CD4-positive, alpha-beta T cell treated with Interleukin-4 for 4 hours (primary cell): ENCODE results near the gene ESPNL.
"Not testable (repeated sequence)": the region's sequence is repeated elsewhere in the genome, so short reads cannot be mapped to it uniquely, and the experiment has no call there.

Experiments used
- DNase-seq: peaks from one replicate; pipeline ENCODE4 v3.0.0-alpha.2; 2020

Gene ESPNL, protein sequence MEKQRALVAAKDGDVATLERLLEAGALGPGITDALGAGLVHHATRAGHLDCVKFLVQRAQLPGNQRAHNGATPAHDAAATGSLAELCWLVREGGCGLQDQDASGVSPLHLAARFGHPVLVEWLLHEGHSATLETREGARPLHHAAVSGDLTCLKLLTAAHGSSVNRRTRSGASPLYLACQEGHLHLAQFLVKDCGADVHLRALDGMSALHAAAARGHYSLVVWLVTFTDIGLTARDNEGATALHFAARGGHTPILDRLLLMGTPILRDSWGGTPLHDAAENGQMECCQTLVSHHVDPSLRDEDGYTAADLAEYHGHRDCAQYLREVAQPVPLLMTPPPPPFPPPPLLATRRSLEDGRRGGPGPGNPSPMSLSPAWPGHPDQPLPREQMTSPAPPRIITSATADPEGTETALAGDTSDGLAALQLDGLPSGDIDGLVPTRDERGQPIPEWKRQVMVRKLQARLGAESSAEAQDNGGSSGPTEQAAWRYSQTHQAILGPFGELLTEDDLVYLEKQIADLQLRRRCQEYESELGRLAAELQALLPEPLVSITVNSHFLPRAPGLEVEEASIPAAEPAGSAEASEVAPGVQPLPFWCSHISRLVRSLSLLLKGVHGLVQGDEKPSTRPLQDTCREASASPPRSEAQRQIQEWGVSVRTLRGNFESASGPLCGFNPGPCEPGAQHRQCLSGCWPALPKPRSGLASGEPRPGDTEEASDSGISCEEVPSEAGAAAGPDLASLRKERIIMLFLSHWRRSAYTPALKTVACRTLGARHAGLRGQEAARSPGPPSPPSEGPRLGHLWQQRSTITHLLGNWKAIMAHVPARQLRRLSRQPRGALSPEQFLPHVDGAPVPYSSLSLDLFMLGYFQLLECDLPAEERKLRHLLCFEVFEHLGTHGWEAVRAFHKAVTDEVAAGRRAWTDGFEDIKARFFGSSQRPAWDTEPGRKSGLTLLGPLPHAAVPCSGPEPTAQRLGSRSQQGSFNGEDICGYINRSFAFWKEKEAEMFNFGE

DNA sequence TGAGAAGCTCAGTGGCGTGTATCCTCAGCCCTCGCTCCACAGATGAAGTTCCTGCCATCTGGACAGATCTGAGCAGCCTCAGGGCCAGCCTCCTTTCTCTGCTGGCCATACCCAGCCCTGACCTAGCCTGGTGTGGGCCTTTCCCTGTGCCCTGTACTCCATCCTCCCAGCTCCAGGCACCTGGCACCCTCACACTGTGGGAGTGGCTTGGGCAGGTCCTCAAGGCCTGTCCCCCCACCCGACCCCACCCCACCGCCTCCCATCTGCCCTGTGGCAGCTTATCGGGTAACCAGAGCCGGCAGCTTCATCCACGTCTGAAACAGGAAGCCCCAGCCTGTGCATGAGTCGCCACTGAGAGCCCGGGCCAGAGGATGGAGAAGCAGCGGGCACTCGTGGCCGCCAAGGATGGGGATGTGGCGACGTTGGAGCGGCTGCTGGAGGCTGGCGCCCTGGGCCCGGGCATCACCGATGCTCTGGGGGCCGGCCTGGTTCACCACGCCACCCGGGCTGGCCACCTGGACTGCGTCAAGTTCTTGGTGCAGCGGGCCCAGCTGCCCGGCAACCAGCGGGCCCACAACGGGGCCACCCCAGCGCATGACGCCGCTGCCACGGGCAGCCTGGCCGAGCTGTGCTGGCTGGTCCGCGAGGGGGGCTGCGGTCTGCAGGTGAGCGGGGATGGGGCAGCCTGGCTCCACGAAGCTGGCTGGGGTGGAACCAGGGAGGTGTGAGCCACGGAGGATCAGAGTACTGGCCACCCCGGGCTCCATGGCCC lies at the start of gene ESPNL:
Gene ESPNL (plus strand): TSS at position 292 of the 772 bp plus-strand sequence. CDS start 80 bp downstream, at position 372.
- DNase-seq = no peak

DNA sequence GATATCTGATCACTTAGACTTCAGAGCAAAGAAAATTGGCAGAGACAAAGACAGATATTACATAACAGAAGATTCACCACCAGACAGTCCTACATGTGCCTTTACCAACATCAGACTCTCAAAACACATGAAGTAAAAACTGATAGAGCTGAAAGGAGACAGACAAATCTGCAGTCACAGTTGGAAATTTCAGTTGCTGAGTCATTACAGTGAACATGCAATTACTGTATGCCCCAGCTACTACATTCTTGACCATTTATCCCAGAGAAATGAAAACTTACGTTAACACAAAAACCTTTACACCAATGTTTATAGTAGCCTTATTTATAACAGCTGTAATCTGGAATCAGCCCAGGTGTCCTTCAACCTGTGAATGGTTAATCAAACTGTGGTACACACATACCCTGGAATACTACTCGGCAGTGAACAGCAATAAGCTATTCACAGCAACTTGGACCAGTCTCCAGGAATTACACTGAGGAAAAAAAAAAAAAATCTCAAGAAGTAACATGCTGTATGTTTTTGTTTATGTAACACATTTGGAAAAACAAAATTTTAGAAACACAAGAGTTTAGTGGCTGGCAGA lies 46.9 kb upstream of the ESPNL start:
- no peak for DNase-seq

DNA sequence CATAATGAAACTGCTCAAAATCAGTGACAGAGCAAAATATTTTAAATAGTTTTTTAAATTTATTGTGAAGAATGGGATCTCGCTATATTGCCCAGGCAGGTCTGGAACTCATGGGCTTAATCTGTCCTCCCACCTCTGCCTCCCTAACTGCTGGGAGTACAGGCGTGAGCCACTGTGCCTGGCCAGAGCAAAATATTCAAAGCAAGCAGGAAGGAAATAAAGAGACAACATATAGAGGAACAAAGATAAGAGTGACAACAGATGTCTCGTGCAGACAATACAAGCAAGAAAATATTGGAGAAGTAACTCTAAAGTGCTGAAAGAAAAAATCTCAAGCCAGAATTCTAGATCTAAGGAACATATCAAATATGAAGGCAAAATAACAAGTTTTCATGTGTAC lies 44.3 kb upstream of the ESPNL start:
- no peak for DNase-seq

DNA sequence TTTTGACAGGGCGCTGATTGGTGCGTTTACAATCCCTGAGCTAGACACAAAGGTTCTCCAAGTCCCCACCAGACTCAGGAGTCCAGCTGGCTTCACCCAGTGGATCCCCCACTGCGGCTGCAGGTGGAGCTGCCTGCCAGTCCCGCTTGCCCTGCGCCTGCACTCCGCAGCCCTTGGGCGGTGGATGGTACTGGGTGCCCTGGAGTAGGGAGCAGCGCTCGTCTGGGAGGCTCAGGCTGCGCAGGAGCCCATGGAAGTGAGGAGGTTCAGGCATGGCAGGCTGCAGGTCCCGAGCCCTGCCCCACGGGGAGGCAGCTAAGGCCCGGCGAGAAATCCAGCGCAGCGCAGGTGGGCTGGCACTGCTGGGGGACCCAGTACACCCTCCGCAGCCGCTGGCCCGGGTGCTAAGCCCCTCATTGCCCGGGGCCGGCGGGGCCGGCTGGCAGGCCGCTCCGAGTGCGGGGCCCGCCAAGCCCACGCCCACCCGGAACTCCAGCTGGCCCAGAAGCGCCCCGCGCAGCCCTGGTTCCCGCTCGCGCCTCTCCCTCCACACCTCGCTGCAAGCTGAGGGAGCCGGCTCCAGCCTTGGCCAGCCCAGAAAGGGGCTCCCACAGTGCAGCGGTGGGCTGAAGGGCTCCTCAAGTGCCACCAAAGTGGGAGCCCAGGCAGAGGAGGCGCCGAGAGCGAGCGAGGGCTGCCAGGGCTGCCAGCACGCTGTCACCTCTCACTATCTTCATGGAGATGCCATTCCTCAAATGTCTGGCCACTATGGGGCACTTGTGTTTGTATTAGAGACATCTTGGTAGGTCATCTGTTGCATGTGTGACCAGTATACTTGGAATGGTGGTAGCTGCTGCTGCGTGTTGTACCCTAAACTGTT lies 42.2 kb upstream of the ESPNL start:
- DNase-seq = not testable (repeated sequence)

DNA sequence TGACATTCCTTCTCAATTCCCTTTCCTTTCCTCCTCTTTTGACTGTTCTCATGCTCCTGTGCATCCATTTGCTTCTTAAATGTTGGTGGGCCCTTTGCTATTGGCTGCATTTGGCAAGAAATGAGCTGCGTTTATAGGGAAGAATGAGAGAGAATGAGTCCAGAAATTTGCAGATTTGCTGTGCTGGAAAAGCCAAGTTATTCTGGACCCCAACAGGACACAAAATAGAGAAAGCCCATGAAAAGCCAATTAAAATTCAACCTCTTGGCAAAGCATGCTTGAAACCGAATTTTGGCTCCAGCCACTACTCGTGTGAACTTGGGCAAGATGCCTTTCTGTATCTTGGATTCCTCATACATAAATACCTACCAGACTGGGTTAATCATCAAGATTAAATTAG lies 40.6 kb upstream of the ESPNL start:
- no peak for DNase-seq

DNA sequence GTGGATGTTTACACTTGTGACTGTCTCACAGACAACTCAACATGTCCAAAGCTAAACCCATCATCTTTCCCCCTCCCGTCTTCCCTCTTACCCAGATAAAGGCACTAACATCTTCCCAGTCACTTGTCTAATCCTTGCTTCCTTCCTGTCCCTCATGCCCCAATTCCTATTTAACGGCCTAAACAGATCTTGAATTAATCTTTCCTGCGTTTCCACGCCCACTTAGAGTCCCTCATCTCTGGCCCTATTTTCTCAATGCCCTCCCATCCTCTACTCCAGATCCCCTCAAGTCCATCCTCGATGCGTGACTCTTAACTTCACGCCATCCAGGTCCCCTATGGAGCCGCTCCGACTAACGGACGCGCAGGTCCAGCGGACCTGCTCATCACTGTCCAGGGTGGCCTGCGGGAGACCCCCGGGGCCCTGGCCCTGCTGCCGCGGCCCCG lies 40.0 kb upstream of the ESPNL start:
- DNase-seq = no peak

DNA sequence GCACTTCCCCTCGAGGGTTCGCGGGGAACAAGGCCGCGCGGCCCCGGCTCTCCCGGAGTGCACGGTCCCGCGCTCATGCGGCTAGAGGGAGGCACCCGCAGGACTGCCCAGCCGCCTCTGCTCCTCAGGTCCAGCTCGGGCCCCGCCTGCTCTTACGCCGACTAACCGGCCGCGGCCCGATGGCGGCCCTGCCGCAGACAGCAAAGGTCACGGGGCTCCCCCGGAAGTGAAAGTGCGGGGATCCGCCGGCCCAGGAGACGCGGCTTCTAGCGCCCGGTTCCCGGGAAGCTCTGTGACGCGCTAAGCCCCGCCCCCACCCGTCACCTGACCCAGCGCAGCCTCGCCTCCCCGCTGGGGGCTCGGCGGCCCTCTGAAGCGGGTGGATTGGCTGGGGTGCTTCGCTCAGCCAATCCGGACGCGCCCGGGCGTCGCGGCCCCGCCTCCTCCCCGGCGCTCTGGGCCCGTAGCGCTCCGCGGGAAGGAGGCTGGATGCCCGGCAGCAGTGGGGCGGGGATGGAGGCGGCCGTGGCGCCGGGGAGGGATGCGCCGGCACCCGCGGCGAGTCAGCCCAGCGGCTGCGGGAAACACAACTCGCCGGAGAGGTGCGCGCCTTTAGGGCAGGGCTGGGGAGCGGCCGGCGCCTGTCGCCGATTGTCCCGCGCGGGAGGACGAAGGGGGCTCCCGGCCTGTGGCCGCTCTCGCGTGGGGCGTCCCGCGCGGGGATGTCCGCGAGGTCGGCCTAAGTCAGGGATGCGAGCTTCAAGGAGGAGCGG lies 39.4 kb upstream of the ESPNL start, which contains the start of gene SCLY:
Gene SCLY (plus strand): TSS at position 460 of the 773 bp plus-strand sequence. CDS start 54 bp downstream, at position 514.
- peak; percentile 97 for DNase-seq

DNA sequence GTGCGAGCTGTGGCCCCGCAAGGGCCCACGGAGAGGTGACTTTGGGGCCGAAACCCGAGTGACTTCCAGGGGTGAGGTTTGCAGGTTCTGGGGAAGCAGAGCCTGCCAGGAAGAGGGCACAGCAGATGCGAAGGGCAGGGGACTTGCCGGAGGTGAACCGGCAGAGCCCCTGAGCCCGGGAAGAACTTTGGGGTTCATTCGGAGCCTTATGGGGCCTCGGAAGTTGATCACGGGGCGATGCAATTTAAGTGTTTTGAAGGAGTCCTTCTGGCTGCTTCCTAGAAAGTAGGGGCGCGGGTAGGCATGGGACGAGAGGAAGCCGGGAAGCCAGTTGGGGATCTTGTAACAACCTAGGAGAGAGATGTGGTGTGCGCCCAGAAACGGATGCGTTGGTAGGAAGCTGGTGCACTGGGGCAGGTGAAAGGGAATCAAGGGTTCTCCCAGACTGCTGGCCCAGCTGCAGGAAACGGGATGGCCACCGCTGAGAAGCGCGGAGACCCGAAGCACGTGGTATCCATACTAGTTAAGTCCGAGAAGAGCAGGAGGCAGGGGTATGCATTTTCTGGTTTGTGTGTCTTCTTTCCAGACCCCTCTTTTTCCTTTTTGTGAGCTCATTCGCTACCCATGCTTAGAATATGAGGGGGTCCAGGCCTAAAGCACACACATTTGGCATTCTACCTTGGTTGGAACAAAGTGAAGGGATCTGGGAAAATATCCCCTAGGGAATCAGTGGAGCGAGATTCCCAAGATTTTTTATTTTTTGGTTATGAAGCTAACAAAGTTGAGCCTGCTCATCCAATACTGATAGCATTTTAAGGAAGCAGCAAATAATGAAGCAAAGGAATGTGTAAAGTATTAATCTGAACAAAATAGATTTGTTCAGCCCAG lies 38.6 kb upstream of the ESPNL start:
- peak; percentile 25 for DNase-seq

DNA sequence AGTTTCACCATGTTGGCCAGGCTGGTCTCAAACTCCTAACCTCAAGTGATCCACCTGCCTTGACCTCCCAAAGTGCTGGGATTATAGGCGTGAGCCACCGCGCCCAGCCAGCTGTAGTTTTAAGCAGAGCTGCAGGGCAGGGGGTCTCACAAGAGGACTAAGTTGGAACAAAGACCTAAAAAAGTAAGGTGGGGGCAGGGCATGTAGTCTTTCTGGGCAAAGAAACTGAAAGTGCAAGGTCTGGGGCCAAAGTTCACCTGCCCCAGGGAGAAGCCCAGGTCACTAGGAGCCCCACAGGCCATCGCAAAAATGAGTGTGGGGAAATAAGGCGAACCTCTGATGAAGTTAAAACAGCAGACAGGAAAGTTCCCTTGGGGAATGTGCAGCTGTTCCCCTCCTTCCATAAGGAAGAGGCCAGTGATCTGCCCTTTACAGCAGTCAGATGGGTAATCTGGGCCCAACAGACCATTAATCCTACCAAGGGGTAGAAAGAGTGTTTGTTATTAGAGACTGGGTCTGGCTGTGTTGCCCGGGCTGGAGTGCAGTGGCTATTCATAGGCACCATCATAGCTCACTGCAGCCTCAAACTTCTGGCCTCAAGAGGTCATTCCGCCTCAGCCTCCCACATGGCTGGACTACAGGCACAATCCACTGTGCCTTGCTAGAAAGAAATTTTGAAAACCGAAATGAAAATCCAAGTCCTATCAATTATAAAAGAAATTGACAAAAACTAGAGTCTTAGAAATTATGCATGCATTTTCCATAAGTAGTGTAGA lies 36.5 kb upstream of the ESPNL start:
- DNase-seq = no peak

DNA sequence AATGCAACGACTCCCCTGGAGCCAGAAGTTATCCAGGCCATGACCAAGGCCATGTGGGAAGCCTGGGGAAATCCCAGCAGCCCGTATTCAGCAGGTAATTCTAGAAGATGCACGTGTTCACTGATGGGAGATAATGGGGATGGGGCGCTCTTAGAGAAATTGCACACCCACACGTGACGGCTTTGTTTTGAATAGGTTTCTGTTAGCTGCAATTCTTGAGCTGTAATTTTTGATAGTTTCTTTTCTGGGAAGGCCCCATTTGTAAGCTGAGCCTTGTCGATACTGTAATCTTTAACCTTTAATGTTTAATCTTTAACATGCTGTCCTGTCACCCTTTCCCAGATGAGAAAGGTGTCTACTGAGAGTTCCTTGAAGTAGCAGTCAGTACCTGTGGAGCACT lies 35.8 kb upstream of the ESPNL start:
- no peak for DNase-seq

DNA sequence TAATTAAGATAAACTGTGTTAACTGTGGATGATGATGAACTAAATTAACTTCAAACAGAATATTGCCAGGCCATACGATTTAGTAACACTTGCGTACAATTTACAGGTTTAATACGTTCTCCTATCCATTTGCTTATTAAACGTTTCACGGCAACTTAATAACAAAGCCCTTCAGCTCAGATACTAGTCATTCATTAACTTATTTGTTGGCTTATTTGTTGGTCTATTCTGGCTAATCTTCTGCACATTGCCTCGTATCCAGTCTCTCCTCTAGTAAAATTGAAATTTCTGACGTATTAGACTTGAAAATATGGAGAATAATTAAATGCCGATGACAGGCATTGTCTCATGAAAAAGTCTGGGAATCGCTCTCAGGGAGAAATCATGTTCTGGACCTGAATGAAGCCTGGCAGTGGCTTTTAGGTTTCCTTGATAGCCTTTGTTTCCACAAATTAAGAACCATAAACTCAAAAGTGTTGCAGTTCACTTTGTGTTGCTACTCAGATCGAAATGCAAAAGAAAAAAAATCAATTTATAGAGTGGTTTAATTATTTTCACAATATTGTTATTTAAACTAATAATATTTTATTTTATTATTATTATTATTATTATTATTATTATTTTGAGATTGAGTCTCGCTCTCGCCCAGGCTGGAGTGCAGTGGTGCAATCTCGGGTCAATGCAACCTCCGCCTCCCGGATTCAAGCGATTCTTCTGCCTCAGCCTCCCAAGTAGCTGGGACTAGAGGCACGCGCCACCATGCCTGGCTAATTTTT lies 34.9 kb upstream of the ESPNL start:
- no peak for DNase-seq

DNA sequence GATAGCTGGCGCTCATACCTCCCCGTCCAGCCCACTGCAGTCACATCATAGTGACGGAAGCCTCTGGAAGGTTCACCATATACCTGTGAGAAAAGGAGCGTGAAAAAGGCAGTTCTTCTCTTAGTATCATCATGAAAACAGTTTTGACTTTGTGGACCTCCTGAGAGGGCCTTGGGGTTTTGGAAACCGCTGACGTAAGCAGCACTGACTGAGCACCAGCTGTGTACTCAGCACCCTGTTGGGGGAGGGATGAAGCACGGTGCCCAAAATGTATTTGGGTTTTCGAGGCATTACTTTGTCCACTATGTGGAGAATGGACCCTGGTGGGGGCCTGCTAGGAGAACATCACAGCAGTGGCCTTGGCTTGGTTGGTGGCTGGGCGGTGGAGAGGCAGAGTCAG lies 33.9 kb upstream of the ESPNL start:
- DNase-seq = no peak

DNA sequence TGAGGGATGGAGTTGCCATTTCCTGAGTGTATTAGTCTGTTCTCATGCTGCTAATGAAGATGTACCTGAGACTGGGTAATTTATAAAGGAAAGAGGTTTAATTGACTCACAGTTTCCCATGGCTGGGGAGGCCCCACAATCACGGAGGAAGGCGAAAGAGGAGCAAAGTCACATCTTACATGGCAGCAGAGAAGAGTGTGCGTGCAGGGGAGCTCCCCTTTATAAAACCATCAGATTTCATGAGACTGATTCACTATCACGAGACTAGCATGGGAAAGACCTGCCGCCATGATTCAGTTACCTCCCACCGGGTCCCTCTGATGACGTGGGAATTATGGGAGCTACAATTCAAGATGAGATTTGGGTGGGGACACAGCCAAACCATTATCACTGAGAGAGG lies 33.4 kb upstream of the ESPNL start:
- not testable (repeated sequence) for DNase-seq

DNA sequence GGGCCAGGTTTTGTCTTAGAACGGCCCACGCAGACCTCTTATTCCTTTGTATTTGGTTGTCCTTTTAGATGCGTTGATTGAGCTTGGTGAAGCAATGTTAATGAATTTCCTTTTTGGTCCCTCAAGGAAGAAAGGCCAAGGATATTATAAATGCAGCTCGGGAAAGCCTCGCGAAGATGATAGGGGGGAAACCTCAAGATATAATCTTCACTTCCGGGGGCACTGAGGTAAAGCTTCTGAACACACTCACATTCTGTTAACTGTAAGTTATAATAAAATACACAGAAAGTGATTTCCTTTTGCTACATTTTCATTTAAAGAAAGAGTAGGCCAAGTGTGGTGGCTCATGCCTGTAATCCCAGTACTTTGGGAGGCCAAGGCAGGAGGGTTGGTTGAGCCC lies 32.2 kb upstream of the ESPNL start:
- DNase-seq = no peak

DNA sequence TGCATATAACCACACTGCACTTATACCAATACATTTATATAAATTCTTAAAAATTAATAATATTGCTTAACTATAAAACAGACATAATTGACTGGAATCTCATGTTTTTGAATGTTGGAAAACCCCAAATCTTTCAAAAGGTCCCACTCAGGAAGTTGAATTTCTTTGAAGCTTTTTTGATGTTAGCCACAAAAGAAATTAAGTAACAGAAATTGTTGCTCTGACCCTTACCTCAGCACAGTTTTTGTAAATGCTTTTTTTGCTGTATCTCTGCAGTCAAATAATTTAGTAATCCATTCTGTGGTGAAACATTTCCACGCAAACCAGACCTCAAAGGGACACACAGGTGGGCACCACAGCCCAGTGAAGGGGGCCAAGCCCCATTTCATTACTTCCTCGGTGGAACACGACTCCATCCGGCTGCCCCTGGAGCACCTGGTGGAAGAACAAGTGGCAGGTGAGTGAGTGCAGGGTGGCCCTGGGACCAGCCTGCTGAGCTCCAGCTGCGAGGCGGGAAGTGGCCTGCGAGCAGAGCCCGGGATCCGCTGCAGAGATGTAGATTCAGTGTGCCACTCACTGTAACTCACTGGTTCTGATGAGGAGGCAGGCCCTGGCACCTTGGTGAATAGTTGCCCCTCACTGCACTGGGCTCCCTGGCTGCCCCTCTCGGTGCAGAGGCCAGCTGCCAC lies 31.0 kb upstream of the ESPNL start:
- DNase-seq = peak; percentile 43

DNA sequence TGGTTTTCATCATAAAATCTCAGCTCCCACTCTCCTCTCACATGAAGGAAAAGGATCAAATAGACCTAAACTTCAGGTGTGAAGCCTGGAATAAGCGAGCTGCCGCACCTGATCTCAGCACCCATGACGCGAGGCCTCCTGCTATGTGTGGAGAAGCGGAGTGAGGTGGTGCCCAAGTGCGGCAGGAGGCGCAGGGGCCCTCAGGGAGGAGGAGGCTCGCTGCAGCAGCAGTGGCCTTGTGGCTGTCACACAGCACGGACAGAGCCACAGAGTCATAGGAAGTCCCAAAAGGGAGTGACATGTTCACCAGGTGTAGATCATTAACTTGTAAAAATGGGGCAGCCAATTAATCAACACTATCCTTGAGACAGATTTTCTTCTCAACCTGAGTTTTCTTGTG lies 30.3 kb upstream of the ESPNL start:
- DNase-seq = no peak

DNA sequence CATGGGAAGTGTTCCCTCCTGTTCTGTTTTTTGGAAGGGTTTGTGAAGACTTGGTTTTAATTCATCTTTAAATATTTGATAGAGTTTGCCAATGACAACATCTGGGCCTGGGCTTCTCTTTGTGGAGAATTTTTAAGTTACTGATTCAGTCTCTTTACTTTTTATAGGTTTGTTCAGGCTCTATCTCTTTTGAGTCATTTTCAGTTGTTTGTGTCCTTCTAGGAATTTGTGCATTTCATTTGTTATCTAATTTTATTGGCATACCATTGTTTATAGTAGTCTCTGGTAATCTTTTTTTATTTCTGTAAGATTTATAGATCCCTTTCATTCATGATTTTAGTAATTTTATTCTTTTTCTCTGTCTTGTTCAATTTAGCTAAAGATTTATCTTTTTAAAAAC lies 24.7 kb upstream of the ESPNL start:
- no peak for DNase-seq
